HEK293T (cell line): ENCODE data around the gene TMEM237.

Experiments
- ARNT ChIP-seq: fragments of 450-650 bp; IDR thresholded peaks from 2 replicates; pipeline ENCODE4 v1.6.1; 2017; ENCODE audit warnings: mild to moderate bottlenecking
- BHLHE40 ChIP-seq: fragments of 450-650 bp; IDR thresholded peaks from 2 replicates; pipeline ENCODE4 v1.6.1; 2016; ENCODE audit warnings: mild to moderate bottlenecking, moderate library complexity, borderline replicate concordance
- CTBP1 ChIP-seq: fragments of 450-650 bp; IDR thresholded peaks from 2 replicates; pipeline ENCODE4 v1.6.1; 2016; ENCODE audit warnings: borderline replicate concordance
- FOXA1 ChIP-seq: fragments of 450-650 bp; IDR thresholded peaks from 2 replicates; pipeline ENCODE4 v1.6.1; 2016; ENCODE audit warnings: mild to moderate bottlenecking
- FOXK2 ChIP-seq: fragments of 450-650 bp; IDR thresholded peaks from 2 replicates; pipeline ENCODE4 v1.6.1; 2016; ENCODE audit warnings: mild to moderate bottlenecking
- PKNOX1 ChIP-seq: fragments of 450-650 bp; IDR thresholded peaks from 2 replicates; pipeline ENCODE4 v1.6.1; 2016
- SP1 ChIP-seq: fragments of 450-650 bp; IDR thresholded peaks from 2 replicates; pipeline ENCODE4 v1.6.1; 2017
- ZNF384 ChIP-seq: fragments of 450-650 bp; IDR thresholded peaks from 2 replicates; pipeline ENCODE4 v1.6.1; 2016

DNA sequence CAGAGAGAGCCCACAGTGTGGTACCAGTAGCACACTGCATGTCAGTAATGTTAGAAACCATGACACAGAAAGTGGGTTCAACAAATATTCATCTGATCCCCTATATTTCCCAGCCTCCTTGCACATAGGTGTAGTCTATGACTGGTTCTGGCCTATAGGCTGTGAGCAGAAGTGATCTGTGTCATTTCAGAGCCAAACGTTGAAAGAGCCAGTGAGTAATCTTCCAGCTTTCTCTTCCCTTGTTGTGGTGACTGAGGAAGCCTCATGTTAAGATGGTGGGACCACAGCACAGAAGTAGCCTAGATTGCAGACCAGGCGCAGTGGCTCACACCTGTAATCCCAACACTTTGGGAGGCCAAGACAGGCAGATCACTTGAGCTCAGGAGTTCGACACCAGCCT is 4.1 kb downstream of the TMEM237 start:
- TF ChIP-seq FOXK2 (no peak), BHLHE40 (no peak), SP1 (no peak), CTBP1 (no peak), ZNF384 (no peak), ARNT (no peak), FOXA1 (no peak), PKNOX1 (no peak)
